GM12875 (cell line): Measurements from ENCODE around the gene GMPR2.

Experiments
- H3K4me3 ChIP-seq: one replicate; pipeline ENCODE4 v1.5.1; 2011; ENCODE audit warnings: low read depth, low read length, control low read depth
- TF ChIP-seq, protein P1 (sequence below): IDR thresholded peaks from 2 replicates; pipeline ENCODE4 v1.5.1; 2011; ENCODE audit warnings: low read depth, mild to moderate bottlenecking, control low read depth, inconsistent platforms, low read length, moderate library complexity, borderline replicate concordance; ENCODE audit not compliant: insufficient read depth

GMPR2 gene

DNA sequence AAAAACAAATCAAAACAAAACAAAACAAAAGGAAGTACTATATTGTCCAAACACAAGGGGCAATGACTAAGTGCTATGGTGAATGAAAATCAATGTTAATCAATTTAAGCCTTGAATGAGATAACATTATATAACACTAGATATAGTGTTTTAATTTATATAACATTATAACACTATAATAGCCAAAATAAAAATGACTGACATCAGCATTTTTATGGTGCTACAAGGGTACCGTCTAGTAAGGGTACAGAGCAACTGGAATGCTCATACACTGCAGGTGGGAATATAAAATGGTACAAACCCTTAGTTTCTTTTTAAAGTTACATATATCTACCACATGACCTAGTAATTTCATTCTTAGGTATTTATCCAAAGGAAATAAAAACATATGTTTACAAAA is 6.3 kb upstream of the GMPR2 start:
- no peak overlapping the region for H3K4me3 ChIP-seq
- TF ChIP-seq, protein P1, sequence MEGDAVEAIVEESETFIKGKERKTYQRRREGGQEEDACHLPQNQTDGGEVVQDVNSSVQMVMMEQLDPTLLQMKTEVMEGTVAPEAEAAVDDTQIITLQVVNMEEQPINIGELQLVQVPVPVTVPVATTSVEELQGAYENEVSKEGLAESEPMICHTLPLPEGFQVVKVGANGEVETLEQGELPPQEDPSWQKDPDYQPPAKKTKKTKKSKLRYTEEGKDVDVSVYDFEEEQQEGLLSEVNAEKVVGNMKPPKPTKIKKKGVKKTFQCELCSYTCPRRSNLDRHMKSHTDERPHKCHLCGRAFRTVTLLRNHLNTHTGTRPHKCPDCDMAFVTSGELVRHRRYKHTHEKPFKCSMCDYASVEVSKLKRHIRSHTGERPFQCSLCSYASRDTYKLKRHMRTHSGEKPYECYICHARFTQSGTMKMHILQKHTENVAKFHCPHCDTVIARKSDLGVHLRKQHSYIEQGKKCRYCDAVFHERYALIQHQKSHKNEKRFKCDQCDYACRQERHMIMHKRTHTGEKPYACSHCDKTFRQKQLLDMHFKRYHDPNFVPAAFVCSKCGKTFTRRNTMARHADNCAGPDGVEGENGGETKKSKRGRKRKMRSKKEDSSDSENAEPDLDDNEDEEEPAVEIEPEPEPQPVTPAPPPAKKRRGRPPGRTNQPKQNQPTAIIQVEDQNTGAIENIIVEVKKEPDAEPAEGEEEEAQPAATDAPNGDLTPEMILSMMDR: no peak

DNA sequence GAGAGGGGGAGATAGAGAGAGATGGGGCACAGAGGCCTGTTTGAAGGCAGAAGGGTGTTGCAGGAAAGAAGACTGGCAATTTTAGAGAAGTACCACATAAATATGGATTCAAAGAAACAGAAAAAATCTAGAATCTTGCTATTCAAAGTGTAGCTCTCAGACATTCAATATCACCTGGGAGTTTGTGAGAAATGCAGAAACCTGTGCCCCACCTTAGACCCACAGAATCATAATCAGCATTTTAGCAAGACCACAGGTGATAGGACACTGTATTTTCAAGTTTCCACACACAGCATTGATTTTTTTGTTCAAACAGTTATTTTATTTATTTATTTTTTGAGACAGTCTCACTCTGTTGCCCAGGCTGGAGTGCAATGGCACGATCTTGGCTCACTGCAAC is 3.8 kb upstream of the GMPR2 start:
- H3K4me3 ChIP-seq: no peak overlapping the region
- TF ChIP-seq, protein P1: no peak

DNA sequence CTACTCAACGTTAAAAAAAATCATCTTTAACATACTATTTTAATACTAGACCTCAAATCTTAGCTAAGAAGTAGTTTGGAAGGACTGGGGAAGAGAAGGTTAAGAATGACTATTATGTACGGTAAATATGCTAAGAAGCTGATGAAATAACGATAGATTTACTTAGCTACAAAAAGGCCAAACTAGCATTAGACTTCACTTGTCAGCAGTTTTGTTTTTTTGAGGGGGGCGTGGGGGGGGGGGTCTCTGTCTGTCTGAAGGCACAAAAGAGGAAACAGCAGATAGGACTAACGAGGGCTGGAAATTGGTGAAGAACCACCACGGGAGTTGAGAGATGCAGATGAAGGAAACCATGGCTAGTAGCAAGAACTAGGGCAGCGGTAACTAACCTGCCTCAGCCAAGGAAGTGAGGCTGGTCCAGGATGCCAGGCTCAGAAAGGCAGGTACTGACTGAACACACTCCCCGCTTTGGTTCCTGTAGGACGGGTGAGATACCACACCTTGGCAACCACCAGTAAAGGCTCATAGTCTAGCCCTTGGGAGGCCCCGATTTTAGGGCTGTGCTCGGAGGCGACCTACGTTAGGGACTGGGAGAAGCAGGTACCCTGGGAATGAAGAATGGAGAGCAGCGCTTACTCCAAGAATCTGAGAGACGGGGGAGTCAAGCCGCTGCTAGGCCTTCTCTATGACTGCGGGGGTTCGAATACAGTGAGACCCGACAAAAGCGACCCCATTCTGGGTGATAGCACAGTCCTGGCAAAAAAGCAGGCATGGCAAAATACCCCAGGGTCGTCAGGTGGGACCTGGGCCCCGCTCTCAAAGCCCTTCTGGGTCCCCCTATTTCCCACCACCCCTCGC is 1.2 kb upstream of the GMPR2 start:
- peak overlapping the region; percentile 59 for H3K4me3 ChIP-seq
- TF ChIP-seq, protein P1: no peak

DNA sequence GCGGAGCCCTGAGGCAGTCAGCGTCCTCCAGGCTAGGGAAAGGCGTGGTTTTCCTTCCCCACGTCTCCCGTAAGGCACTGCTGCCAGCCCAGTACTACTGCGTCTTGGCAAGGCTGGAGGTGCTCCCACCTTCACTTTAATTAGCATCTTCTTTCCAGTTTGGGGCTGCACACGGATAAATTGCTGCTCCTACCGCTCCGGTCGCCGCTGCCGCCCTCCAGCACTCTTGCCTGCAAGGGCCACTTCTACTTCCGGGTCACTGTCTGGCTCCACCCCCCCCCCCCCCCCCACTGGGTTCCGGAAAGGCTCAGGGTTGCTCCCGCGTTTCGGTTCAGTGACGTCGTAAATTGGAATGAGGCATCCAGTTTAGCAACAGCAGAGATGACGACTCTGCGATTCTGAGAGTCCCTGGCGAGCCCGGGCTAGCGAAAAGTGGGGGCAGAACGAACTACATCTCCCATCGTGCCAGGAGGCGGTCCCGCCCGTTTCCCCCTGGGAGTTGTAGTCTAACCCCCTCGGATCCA is 546 bp upstream of the GMPR2 start, which contains the start of gene NEDD8:
TSS of gene NEDD8 (minus strand) at position 247 of the 524 bp plus-strand sequence. CDS start at position 147, 100 bp downstream.
- peak within 1 kb of the TSS; percentile 59 for H3K4me3 ChIP-seq
- TF ChIP-seq, protein P1: no peak

DNA sequence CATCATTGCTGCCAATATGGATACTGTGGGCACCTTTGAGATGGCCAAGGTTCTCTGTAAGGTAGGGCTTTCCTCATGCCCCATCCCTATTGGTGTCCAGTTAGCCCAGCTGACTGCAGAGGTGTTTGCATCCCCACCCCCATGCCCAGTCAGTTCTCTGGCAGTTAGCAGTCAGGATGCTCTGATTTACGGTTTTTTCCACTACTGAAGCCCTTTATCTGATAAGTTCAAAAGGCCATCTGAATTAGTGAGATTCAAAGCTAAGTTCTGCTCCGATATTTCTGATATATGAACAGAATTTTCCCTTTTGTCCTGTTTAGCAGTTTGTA is 773 bp downstream of the GMPR2 start:
- TF ChIP-seq, protein P1: no peak
- H3K4me3 ChIP-seq: peak overlapping the region; percentile 59

DNA sequence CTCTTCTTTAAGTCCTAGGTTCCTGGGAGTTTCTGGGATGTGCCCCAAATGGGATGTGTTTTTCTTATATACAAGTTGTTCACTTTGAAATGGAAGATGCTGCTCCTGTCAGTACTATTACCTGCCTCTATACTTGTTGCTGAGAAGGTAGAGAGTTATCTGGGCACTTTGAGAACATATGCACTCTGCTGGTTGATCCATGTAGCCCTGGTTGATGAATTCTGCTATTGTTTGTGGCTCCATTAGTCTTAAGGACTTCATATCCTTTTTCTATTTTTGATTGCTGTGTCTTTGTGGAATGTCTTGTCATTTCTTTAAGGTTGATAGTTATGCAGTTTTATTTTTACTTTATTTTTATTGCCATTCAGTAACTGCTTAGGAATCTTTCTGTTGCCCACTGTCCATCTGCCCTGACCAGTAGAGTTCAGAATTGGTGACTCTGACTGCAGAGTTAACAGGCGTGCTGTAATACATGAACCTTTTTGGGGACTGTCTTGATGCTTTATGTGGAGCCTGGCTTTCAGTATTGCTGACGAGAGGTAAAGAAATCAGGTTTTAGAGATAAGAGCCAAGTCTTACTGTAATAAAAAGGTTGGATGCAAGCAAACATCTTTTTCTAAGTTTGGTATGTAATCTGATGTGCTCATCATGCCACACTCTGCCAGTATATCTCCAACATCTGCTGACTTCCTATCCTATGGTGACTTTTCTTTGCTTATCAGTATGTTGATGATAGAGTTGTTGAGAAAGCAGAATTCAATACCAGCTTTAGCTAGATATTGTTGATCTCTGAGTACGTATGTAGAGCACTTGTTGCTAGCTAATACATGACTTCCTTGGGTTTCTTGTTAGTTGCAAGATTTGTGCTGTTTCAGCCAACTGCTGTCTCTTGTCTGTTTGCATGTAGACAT is 1.6 kb downstream of the GMPR2 start:
- TF ChIP-seq, protein P1: no peak
- no peak overlapping the region for H3K4me3 ChIP-seq
